ENCODE data around the gene TPSB2. TPM values are rescaled to one million over a fixed set of nuclear protein-coding genes. Genes with fewer than 3 reads are reported as not detected.

The TPSB2 gene
- polyA plus RNA-seq, 1 donor (not counting 4 experiments of a cell fraction or from before 2014, with no cell fraction given) = not detected

DNA sequence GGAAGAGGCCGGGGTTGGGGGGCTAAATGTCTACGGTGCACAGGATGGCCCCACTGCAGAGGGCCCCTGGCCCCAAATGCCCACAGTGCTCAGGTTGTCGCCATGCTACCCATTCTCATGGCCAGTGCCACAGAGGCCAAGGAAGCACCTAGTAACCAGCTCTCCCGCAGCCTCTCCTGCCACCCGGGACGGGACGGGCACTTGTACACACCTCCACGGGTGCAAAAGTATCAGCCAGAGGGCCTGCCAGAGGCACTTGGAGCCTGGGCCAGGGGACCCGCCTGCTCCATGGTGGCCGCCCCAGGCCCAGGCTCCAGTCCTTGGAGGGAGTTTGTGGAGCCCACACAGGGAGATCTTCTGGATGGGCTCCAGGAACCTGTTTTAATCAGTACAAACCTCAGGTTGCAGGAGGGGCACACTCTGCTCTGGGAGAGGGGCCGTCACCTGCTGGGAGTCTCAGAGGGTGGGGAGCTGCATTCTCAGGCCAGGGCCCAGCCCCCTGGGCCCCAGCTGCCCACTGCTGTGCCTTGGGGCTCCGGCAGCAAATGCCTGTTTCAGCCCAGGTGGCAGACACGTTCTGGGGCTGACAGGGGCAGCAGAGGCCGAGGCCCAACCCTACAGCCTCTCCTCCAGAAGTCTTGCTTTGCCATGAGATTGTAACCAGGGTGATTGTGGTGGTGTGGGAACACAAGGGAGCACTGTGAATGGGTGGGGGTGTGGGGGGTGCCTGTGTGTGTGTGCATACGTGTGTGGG is 33.8 kb upstream of the TPSB2 start:
- Histone ChIP-seq H3K27ac (ENCODE audit: control insufficient read depth, insufficient read depth, low read length) (no peak overlapping the region), H3K9me3 (ENCODE audit: control insufficient read depth, low read depth, low read length) (peaks cover 2% of the 10 kb centered on the region), H3K4me2 (ENCODE audit: control insufficient read depth, extremely low read depth, insufficient read depth, low read depth, low read length) (no peak overlapping the region), H3K4me1 (ENCODE audit: control insufficient read depth, extremely low read depth, insufficient read depth, low read length) (no peaks in the 10 kb centered on the region), H2AFZ (ENCODE audit: control insufficient read depth, low read length) (no peak overlapping the region), H3K27me3 (ENCODE audit: control insufficient read depth, extremely low read depth, insufficient read depth, low read length) (peaks cover 47% of the 10 kb centered on the region), H4K20me1 (ENCODE audit: control insufficient read depth, extremely low read depth, insufficient read depth, low read length) (no peaks in the 10 kb centered on the region), H3K36me3 (ENCODE audit: control insufficient read depth in 2 of 2, extremely low read depth in 1 of 2, insufficient read depth in 2 of 2, low read length in 2 of 2) (no peaks in the 10 kb centered on the region), H3K4me3 (ENCODE audit: control insufficient read depth in 2 of 3, extremely low read depth in 1 of 3, insufficient read depth in 2 of 3, low read depth in 1 of 3, low read length in 3 of 3) (no peak overlapping the region), H3K79me2 (ENCODE audit: control insufficient read depth, insufficient read depth, low read length) (no peaks in the 10 kb centered on the region), H3K9ac (ENCODE audit: control insufficient read depth, extremely low read depth, insufficient read depth, low read length) (no peak overlapping the region), H3K9me1 (ENCODE audit: control insufficient read depth, extremely low read depth, insufficient read depth, low read length) (no peaks in the 10 kb centered on the region)
- dilution Hi-C loops (cut with MboI; ENCODE audit: extremely low pct_ligation_motif_present, low sequenced_read_pairs) = no loop called here
- DNase-seq (ENCODE audit: low read depth, low spot score) (no peak), FAIRE-seq (no peak)
- no peak for TF ChIP-seq EZH2 (IDR thresholded peaks at IDR 0.05; ENCODE audit: low read length)
- TF ChIP-seq, protein P1, sequence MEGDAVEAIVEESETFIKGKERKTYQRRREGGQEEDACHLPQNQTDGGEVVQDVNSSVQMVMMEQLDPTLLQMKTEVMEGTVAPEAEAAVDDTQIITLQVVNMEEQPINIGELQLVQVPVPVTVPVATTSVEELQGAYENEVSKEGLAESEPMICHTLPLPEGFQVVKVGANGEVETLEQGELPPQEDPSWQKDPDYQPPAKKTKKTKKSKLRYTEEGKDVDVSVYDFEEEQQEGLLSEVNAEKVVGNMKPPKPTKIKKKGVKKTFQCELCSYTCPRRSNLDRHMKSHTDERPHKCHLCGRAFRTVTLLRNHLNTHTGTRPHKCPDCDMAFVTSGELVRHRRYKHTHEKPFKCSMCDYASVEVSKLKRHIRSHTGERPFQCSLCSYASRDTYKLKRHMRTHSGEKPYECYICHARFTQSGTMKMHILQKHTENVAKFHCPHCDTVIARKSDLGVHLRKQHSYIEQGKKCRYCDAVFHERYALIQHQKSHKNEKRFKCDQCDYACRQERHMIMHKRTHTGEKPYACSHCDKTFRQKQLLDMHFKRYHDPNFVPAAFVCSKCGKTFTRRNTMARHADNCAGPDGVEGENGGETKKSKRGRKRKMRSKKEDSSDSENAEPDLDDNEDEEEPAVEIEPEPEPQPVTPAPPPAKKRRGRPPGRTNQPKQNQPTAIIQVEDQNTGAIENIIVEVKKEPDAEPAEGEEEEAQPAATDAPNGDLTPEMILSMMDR (optimal IDR thresholded peaks at IDR 0.05 in 1 of 3, IDR thresholded peaks at IDR 0.05 in 1 of 3, conservative IDR thresholded peaks at IDR 0.05 in 1 of 3; ENCODE audit: extremely low read depth in 1 of 3, insufficient read depth in 2 of 3, low read length in 3 of 3) = no peak

DNA sequence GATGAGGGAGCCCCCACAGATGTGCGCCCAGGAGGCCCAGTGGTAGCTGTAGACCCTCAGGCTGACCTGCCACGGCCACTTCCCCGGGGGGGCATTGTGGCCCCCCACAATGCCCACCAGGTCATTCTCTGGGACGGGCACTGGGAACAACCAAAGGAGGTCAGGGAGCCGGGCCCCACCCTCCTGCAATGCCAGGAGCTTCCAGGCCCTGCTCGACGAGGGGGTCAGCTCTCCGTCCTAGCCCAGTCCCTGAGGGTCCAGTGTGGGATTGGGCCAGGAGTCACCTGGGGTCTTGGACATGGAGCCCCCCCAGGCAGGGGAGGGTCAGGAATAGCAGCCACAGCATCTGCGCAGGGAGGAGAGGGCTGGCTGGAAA is 32.9 kb upstream of the TPSB2 start:
- dilution Hi-C loops (cut with MboI; ENCODE audit: extremely low pct_ligation_motif_present, low sequenced_read_pairs) = no loop called here
- Histone ChIP-seq H3K4me3 (ENCODE audit: control insufficient read depth in 2 of 3, extremely low read depth in 1 of 3, insufficient read depth in 2 of 3, low read depth in 1 of 3, low read length in 3 of 3) (no peak overlapping the region), H2AFZ (ENCODE audit: control insufficient read depth, low read length) (no peak overlapping the region), H4K20me1 (ENCODE audit: control insufficient read depth, extremely low read depth, insufficient read depth, low read length) (no peaks in the 10 kb centered on the region), H3K27ac (ENCODE audit: control insufficient read depth, insufficient read depth, low read length) (no peak overlapping the region), H3K36me3 (ENCODE audit: control insufficient read depth in 2 of 2, extremely low read depth in 1 of 2, insufficient read depth in 2 of 2, low read length in 2 of 2) (no peaks in the 10 kb centered on the region), H3K9ac (ENCODE audit: control insufficient read depth, extremely low read depth, insufficient read depth, low read length) (no peak overlapping the region), H3K9me1 (ENCODE audit: control insufficient read depth, extremely low read depth, insufficient read depth, low read length) (no peaks in the 10 kb centered on the region), H3K4me2 (ENCODE audit: control insufficient read depth, extremely low read depth, insufficient read depth, low read depth, low read length) (no peak overlapping the region), H3K4me1 (ENCODE audit: control insufficient read depth, extremely low read depth, insufficient read depth, low read length) (no peaks in the 10 kb centered on the region), H3K27me3 (ENCODE audit: control insufficient read depth, extremely low read depth, insufficient read depth, low read length) (peaks cover 47% of the 10 kb centered on the region), H3K9me3 (ENCODE audit: control insufficient read depth, low read depth, low read length) (peaks cover 2% of the 10 kb centered on the region), H3K79me2 (ENCODE audit: control insufficient read depth, insufficient read depth, low read length) (no peaks in the 10 kb centered on the region)
- no peak for DNase-seq (ENCODE audit: low read depth, low spot score)
- FAIRE-seq = no peak
- TF ChIP-seq EZH2 (IDR thresholded peaks at IDR 0.05; ENCODE audit: low read length) = no peak
- TF ChIP-seq, protein P1 (optimal IDR thresholded peaks at IDR 0.05 in 1 of 3, IDR thresholded peaks at IDR 0.05 in 1 of 3, conservative IDR thresholded peaks at IDR 0.05 in 1 of 3; ENCODE audit: extremely low read depth in 1 of 3, insufficient read depth in 2 of 3, low read length in 3 of 3) = no peak

All from keratinocyte (primary cell).